GM18861 (cell line): ENCODE data around the gene WDR19.

Experiments used
- ATAC-seq: cut with Tn5 transposase; IDR thresholded peaks from one replicate; pipeline ENCODE4 v1.9.1; 2021; ENCODE audit not compliant: unreplicated experiment

WDR19 gene

GRCh38 chr4:39295784-39296183 lies 113.5 kb downstream of the WDR19 start:
- ATAC-seq, result no peak

DNA sequence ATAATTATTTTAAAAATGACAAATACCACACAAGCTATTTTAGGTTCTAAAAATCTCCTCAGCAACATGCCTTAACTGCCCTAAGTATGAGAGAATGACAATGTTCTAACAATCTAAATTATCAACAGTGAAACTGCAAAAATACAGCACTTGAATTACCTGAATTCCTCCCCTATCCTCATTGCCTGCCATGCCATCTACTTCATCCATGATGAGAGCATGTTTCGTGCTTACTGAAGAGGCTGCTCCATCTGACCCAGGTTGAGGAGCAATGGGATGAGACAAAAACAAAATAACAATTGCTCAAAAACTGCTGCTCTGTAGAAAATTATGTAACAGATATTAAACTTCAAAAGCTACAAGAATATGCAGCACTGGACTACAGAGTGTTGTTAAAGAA lies 120.6 kb downstream of the WDR19 start:
- ATAC-seq, result no peak

GRCh38 chr4:39303871-39304270 lies 121.5 kb downstream of the WDR19 start:
- no peak for ATAC-seq

- no peak for ATAC-seq
Measured at GRCh38 chr4:39304651-39305050, 122.3 kb downstream of the WDR19 start.

- ATAC-seq, result no peak
Measured at GRCh38 chr4:39305912-39306677, 123.8 kb downstream of the WDR19 start.

- ATAC-seq, result no peak
Measured at GRCh38 chr4:39308611-39309010, 126.3 kb downstream of the WDR19 start.

- no peak for ATAC-seq
Measured at GRCh38 chr4:39312816-39313215, 130.5 kb downstream of the WDR19 start.

DNA sequence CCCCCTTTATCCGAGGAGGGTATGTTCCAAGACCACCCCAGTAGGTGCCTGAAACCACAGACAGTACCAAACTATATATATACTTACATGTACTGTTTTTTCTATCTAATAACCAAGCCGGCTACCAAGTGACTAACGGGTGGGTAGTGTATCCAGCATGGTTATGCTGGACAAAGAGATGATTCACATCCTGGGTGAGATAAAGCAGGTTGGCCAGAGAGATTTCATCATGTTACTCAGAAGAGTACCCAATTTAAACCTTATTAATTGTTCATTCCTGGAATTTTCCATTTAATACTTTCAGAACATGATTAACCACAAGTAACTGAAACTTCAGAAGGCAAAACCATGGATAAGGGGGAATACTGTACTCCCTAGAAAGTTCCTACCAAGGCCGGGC lies 137.3 kb downstream of the WDR19 start:
- ATAC-seq, result no peak

GRCh38 chr4:39320381-39321115 lies 138.2 kb downstream of the WDR19 start:
- no peak for ATAC-seq

- no peak for ATAC-seq
Measured at GRCh38 chr4:39323821-39324220, 141.5 kb downstream of the WDR19 start.

DNA sequence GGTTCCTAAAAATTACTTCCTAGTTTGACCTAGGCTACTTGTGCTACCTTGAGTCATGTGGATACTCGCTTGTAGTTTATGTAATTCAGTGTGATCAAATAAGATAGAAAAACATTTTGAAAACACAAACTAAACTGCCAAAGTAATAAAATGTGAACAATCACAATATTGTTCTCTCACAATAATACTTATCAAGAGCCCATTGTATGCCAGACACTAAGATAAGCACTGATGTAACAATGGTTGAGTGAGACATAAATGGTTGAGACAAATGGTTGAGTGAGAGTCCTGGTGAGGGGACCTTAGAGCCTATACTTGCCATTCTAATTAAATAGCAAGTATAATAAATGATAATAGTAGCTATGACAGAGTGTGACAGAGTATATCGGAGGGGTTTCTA lies 142.1 kb downstream of the WDR19 start:
- no peak for ATAC-seq

GRCh38 chr4:39324897-39325613 lies 142.7 kb downstream of the WDR19 start:
- no peak for ATAC-seq

GRCh38 chr4:39326468-39326977 lies 144.2 kb downstream of the WDR19 start:
- ATAC-seq, result no peak

GRCh38 chr4:39330353-39330752 lies 148.0 kb downstream of the WDR19 start:
- no peak for ATAC-seq

- ATAC-seq, result no peak
Measured at GRCh38 chr4:39331191-39331590, 148.9 kb downstream of the WDR19 start.
